NB4 (cell line): ENCODE measurements around the gene DIP2C.

ENCODE experiments used
- CTCF ChIP-seq: IDR thresholded peaks from one replicate; pipeline ENCODE4 v1.5.1; 2012; ENCODE audit warnings: low read depth, low read length
- MYC ChIP-seq: IDR thresholded peaks from 2 replicates; pipeline ENCODE4 v1.6.1; 2011; ENCODE audit warnings: low read depth, low read length
- POLR2A ChIP-seq: IDR thresholded peaks from 2 replicates; pipeline ENCODE4 v1.6.1; 2011; ENCODE audit warnings: mild to moderate bottlenecking; ENCODE audit not compliant: insufficient read length; ENCODE audit errors: extremely low read depth

DNA sequence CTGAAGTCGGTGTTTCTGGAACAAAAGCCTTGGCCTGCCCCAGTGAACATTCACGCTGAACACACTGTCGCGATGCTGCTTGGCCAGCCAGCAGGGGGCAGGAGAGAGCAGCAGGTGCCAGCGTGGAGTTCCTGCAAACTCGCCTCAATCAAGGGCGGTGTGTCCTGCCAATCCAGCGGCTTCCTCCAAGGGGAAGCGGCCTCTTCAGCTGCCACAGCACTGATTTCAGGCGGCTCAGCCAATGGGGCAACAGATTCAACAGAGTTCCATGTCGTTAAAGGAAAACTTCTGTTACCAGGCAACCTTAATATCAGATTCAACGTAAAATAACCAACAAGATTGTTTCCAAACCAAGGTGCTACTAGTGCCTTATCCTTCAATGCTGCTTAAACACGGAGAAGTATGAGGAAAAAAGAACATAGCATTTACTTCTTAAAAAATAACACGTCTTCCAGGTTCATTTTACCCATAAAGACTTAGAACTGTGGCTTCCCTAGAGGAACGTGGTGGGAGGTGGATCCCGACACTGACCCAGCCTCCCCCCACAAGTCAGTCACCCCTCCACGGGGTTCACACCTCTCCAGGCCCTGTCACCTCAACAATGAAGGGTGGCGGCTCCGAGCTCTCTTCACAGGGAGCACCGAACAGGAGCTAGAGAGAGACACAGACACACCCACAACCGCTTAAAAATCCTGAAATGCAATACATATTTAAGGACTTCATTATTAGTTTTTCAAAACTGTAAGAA, 178.2 kb downstream of the DIP2C start:
- TF ChIP-seq POLR2A (no peak), CTCF (peak; percentile 94), MYC (no peak)
